Measurements from ENCODE around the gene DNAJC27. TPM values are rescaled to one million over a fixed set of nuclear protein-coding genes. Genes with fewer than 3 reads are reported as not detected.

Gene DNAJC27
- total RNA-seq, 1 experiment from 2014 or later: 4.6 TPM

DNA sequence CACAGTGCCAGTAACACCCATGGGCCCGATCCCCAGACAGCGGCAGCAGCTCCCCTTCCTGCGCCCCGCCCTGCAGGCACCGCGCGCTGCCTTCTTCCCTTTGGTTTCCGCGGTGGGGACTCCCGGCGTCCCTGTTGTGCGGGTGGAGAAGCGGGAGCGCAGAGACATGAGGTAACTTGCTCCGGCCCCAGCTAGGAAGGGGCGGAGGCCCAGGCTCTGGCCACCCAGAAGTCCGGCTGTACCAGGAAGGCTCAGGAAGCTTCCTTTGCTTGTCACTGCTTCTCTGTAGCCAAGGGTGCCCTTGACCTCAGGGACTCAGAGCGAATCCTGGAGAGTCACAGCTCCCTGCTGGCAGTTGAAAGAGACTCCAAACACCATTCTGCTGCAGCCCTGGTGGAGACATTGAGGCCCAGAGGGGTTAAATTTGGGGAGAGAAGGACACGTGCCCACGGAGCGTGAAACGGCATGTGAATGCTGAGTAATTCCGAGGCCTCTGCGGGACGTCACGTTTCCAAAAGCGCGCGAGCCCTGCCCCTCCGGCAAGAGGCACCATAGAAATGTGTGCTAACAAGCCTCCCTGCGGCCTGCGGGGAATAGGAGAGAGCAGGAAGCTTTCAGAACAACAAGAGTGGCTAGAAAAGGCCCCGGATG, 45.0 kb downstream of the DNAJC27 start (continued):
- TF ChIP-seq, protein P1, sequence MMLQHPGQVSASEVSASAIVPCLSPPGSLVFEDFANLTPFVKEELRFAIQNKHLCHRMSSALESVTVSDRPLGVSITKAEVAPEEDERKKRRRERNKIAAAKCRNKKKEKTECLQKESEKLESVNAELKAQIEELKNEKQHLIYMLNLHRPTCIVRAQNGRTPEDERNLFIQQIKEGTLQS (IDR thresholded peaks at IDR 0.05): no peak
- TF ChIP-seq YY1 (IDR thresholded peaks at IDR 0.05; ENCODE audit: extremely low read depth, insufficient replicate concordance, low read depth, low read length) (no peak), RAD21 (IDR thresholded peaks at IDR 0.05; ENCODE audit: low read depth) (no peak), TCF7L2 (IDR thresholded peaks at IDR 0.05; ENCODE audit: borderline replicate concordance, extremely low read depth, insufficient read depth, insufficient read length) (no peak), JUND (IDR thresholded peaks at IDR 0.05) (no peak), ZFX (IDR thresholded peaks at IDR 0.05) (no peak), FOSL1 (IDR thresholded peaks at IDR 0.05; ENCODE audit: low read depth) (no peak), SRF (IDR thresholded peaks at IDR 0.05; ENCODE audit: low read depth) (no peak)

DNA sequence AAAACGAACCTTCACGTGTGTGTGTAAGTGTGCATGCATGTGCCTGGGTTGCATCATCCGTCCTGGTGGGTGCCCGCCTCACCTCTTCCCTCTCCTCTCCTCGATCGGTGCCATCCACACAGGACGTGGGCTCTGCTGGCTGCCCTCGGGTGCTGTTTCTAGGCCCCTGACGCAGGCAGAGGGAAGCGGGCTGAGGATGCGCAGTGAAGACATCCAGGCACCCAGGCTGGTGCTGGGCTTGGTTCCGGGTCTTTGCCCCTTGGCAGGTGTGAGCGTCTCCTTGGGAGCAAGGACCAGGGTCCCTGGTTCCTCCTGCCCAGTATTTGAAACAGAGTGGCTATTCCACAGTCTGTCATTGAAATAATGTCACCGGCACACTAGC, 45.5 kb downstream of the DNAJC27 start:
- ChIA-PET POLR2A (no interaction called here), CTCF (no interaction called here), RAD21 (ENCODE audit: low non-redundant PET in 1 of 2, low total read pairs in 2 of 2, uncharacterized antibody in 2 of 2, unreplicated experiment in 2 of 2) (no interaction called here)
- no peak overlapping the region for H3K27ac ChIP-seq (ENCODE audit: low read depth, low read length)
- no peaks in the 10 kb centered on the region for H3K9me2 ChIP-seq (ENCODE audit: insufficient read depth)
- H3K4me3 ChIP-seq (replicated peaks in 1 of 2; ENCODE audit: low read depth in 1 of 2, low read length in 2 of 2): no peak overlapping the region
- H2AFZ ChIP-seq (ENCODE audit: low read depth, low read length, poor library complexity, severe bottlenecking): no peak overlapping the region
- H3K79me2 ChIP-seq (ENCODE audit: insufficient read depth, low read length): no peaks in the 10 kb centered on the region
- DNase-seq (ENCODE audit: low read depth, low spot score): no peak
- TF ChIP-seq SIN3A (IDR thresholded peaks at IDR 0.05; ENCODE audit: low read depth): no peak
- intact Hi-C loops (cut with micrococcal nuclease): no loop called here
- ATAC-seq: no peak
- no peaks in the 10 kb centered on the region for H3K27me3 ChIP-seq (ENCODE audit: insufficient read depth, low read length)
- no peaks in the 10 kb centered on the region for H3K9me3 ChIP-seq (ENCODE audit: control insufficient read depth in 1 of 2, insufficient read depth in 1 of 2, low read depth in 1 of 2, low read length in 2 of 2)
- no peak overlapping the region for H3K9ac ChIP-seq (ENCODE audit: low read length)
- H4K20me1 ChIP-seq (ENCODE audit: insufficient read depth): no peaks in the 10 kb centered on the region
- H3K4me1 ChIP-seq (ENCODE audit: control insufficient read depth in 1 of 2, insufficient read depth in 2 of 2, low read length in 2 of 2): peaks cover 0 to 4% of the 10 kb centered on the region in 2 experiments; a peak in 3 of 4 replicates
- BruUV-seq (replicated peaks): no TSS peak
- H3K4me2 ChIP-seq (ENCODE audit: low read length): no peak overlapping the region
- no peaks in the 10 kb centered on the region for H3K36me3 ChIP-seq (ENCODE audit: control insufficient read depth in 1 of 2, insufficient read depth in 2 of 2, low read length in 2 of 2)

GRCh38 chr2:24925815-24926214, 45.9 kb downstream of the DNAJC27 start:
- ChIA-PET POLR2A (no interaction called here), RAD21 (ENCODE audit: low non-redundant PET in 1 of 2, low total read pairs in 2 of 2, uncharacterized antibody in 2 of 2, unreplicated experiment in 2 of 2) (no interaction called here), CTCF (no interaction called here)
- Histone ChIP-seq H3K4me1 (ENCODE audit: control insufficient read depth in 1 of 2, insufficient read depth in 2 of 2, low read length in 2 of 2) (peaks cover 1 to 8% of the 10 kb centered on the region in 2 experiments; a peak in 3 of 4 replicates), H3K4me2 (ENCODE audit: low read length) (no peak overlapping the region), H3K27ac (ENCODE audit: low read depth, low read length) (no peak overlapping the region), H3K4me3 (replicated peaks in 1 of 2; ENCODE audit: low read depth in 1 of 2, low read length in 2 of 2) (no peak overlapping the region), H3K9me2 (ENCODE audit: insufficient read depth) (no peaks in the 10 kb centered on the region), H3K36me3 (ENCODE audit: control insufficient read depth in 1 of 2, insufficient read depth in 2 of 2, low read length in 2 of 2) (no peaks in the 10 kb centered on the region), H2AFZ (ENCODE audit: low read depth, low read length, poor library complexity, severe bottlenecking) (no peak overlapping the region), H3K27me3 (ENCODE audit: insufficient read depth, low read length) (no peaks in the 10 kb centered on the region), H4K20me1 (ENCODE audit: insufficient read depth) (no peaks in the 10 kb centered on the region), H3K79me2 (ENCODE audit: insufficient read depth, low read length) (no peaks in the 10 kb centered on the region), H3K9me3 (ENCODE audit: control insufficient read depth in 1 of 2, insufficient read depth in 1 of 2, low read depth in 1 of 2, low read length in 2 of 2) (no peaks in the 10 kb centered on the region), H3K9ac (ENCODE audit: low read length) (no peak overlapping the region)
- no TSS peak for BruUV-seq (replicated peaks)
- TF ChIP-seq ZNF274 (IDR thresholded peaks at IDR 0.05; ENCODE audit: low read depth, low read length): no peak
- TF ChIP-seq TCF7L2 (IDR thresholded peaks at IDR 0.05; ENCODE audit: borderline replicate concordance, extremely low read depth, insufficient read depth, insufficient read length): no peak
- no peak for TF ChIP-seq ZFX (IDR thresholded peaks at IDR 0.05)
- TF ChIP-seq ELF1 (IDR thresholded peaks at IDR 0.05; ENCODE audit: borderline replicate concordance, low read depth): no peak
- no peak for TF ChIP-seq EGR1 (IDR thresholded peaks at IDR 0.05; ENCODE audit: low read depth)
- ATAC-seq: no peak
- intact Hi-C loops (cut with micrococcal nuclease): no loop called here
- no peak for DNase-seq (ENCODE audit: low read depth, low spot score)

All from HCT116 (cell line).